GM10266 (cell line): Measurements from ENCODE around the gene PRRT1B.

Experiments
- DNase-seq: peaks from one replicate; pipeline ENCODE4 v3.0.0; 2012; ENCODE audit errors: extremely low spot score
- CTCF ChIP-seq: IDR thresholded peaks from 2 replicates; pipeline ENCODE4 v1.5.1; 2012; ENCODE audit warnings: mild to moderate bottlenecking, low read depth; ENCODE audit not compliant: control insufficient read depth, insufficient read depth; ENCODE audit errors: missing control alignments

PRRT1B gene

GRCh38 chr9:131522257-131523085 is 22.9 kb upstream of the PRRT1B start:
- peak; percentile 13 for DNase-seq
- TF ChIP-seq CTCF, result no peak

- TF ChIP-seq CTCF, result no peak
Observed at GRCh38 chr9:131523086-131523388, 22.3 kb upstream of the PRRT1B start.

GRCh38 chr9:131523451-131524435 is 21.6 kb upstream of the PRRT1B start:
- TF ChIP-seq CTCF, result no peak
- DNase-seq, result peak; percentile 15

More at GRCh38 chr9:131523086-131523388, 22.3 kb upstream of the PRRT1B start:
- DNase-seq, result no peak

- DNase-seq, result no peak
- no peak for TF ChIP-seq CTCF
Observed at GRCh38 chr9:131524665-131525315, 20.5 kb upstream of the PRRT1B start.

- TF ChIP-seq CTCF, result no peak
- no peak for DNase-seq
Observed at GRCh38 chr9:131525643-131526565, 19.4 kb upstream of the PRRT1B start.

GRCh38 chr9:131528186-131528585 is 17.1 kb upstream of the PRRT1B start:
- no peak for TF ChIP-seq CTCF
- DNase-seq, result no peak
